NOMO-1 treated with dmso at 0.1 percent for 144 hours (cell line): ENCODE results near the gene UMODL1.
"Not testable (repeated sequence)": the region's sequence is repeated elsewhere in the genome, so short reads cannot be mapped to it uniquely, and the experiment has no call there.

Experiments
- DNase-seq: peaks from one replicate; lab custom pipeline; 2025; ENCODE audit not compliant: unreplicated experiment; lab: John Stamatoyannopoulos, UW

Gene UMODL1

DNA sequence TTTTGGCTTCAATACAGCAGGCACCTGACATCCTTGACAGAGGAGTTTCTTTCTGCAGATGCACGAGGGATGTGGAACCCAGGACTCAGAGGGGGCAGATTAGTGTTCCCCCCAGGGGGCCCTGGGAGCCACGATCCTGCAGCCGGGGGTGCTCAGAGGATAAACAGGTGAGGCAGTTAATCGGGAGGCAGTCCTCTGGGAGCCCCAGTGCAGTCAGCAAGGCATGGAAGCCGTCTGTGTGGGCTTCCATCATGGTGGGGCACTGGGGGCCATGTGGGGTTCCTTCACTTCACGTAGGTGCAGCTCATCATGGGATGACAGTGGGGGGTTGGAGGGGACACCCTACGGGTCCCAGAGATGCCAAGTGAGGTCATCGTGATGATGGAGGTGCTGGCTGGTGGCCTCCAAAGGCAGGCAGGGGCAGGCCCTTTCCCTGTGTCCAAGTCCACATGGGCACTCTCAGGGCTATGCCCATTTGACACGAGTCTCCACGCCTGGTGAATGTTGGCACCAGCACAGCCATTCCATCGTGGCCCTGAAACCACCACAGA is 88.5 kb downstream of the UMODL1 start:
- DNase-seq, result no peak

DNA sequence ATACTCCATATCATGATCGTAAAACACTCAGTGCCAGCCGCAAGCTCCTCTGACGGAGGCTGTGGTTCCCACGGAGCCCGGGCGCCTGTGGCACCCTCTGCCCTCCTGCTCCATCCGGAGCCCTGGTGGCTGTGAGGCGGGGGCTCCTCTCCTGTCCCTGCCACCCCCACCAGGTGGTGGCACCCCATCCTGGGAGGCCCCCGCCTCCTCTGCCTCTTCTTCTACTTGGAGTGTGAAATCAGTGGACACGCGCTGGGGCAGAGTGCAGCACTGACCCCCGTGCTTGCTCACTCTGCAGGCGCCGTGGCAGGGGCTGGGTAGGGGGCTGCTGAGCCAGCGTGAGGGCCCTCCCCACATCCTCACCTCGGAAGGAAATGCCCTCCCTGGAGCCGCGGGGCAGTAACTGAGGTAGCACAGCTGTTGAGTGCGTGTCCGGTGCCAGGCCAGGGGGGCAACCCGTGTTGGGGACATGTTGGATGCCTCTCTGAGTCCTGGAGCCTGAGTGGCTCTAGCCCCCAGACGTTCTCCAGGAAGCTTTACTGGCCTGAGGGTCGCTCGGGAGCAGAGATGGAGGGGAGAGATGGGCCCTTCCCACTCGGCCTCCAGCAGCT is 89.1 kb downstream of the UMODL1 start:
- no peak for DNase-seq

DNA sequence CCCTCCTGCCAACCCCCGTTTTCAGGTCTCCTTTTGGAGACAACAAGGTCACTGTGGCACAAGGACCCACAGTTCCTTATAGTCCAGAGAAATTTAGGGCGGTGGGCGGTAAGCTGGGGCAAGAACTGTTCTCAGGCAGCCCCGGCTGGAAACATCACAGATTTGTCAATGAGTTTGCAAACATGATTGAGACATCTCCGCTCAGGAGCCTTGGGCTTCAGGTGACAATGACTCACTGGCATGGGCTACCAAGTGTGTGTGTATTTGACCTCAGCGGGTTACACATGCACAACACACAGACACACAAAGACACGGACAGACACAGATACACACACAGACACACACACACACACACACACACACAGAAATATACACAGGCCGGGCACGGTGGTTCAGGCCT is 89.6 kb downstream of the UMODL1 start:
- DNase-seq, result no peak

DNA sequence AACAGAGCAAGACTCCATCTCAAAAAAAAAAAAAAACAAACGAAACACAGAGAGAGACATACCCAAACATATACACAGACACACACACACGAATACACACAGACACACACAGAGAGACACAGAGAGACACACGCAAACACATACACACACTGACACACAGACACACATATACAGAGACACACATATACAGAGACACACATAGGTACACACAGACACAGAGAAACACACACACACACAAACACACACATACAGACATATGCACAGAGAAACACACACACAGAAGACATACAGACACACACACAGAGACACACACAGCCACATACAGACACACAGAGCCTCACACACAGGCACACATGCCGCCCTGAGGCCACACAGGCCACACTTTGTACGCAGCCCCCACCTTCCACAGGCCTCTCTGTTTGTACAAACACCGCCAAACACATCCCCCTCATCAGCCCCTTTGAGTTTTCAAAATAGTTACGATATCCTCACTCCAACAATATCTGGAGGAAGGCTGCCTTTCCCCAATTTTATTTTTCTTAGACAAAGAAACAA is 90.4 kb downstream of the UMODL1 start:
- no peak for DNase-seq

DNA sequence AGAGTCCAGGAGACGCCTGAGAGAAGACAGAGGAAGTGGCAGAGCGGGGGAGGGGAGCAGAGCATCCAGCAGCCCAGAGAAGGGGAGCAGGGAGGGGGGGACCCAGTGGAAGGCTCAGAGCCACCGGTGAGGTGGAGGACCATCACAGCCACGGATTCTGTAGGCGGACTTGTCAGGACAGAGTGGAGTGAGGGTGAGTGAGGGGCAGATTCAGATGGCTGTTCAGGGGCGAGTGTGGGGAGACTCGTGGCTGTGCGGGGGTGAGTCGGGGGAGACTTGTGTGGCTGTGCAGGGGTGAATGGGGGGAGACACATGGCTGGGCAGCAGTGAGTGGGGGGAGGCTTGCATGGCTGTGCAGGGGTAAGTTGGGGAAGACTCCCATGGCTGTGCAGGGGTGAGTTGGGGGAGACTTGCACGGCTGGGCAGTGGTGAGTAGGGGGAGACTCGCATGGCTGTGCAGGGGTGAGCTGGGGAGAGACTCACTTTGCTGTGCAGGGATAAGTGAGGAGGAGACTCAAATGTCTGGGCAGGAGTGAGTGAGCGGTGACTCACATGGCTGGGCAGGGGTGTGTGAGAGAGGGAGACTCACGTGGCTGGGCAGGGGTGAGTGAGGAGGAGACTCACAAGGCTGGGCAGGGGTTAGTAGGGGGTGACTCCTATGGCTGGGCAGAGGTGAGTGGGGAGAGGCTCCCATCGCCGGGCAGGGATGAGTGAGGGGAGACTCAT is 91.0 kb downstream of the UMODL1 start:
- no peak for DNase-seq

DNA sequence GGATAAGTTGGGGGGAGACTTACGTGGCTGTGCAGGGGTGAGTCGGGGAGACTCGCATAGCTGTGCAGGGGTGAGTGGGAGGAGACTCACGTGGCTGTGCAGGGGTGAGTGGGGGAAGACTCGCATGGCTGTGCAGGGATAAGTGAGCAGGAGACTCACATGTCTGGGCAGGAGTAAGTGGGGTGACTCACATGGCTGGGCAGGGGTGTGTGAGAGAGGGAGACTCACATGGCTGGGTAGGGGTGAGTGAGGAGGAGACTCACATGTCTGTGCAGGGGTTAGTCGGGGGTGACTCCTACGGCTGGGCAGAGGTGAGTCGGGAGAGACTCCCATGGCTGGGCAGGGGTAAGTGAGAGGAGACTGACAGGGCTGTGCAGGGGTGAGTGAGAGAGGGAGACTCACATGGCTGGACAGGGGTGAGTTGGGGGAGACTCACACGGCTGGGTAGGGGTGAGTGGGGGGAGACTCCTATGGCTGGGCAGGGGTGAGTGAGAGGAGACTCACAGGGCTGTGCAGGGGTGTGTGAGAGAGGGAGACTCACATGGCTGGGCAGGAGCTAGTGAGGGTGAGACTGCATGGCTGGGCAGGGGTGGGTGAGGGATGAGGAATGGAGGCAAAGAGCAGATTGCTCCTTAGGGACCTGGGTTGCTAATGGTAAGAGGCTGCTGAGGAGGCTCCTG is 91.9 kb downstream of the UMODL1 start:
- no peak for DNase-seq

DNA sequence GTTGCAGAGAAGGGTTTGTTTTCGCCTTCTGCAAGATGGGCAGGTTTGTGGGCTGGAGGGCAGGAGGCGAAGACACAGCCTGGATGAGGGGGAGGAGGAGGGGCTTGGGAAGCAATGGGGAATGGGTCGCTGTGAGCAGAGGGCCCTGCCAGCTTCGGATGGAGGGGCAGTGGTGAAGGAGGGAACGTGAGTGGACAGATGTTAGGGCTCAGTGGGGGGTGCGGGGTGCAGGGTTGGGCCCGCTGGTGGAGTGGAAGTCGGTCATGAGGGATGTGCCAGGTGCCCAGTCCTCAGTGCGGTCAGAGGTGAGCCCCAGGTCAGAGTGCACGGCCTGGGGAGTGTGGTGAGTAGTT is 92.4 kb downstream of the UMODL1 start:
- no peak for DNase-seq

DNA sequence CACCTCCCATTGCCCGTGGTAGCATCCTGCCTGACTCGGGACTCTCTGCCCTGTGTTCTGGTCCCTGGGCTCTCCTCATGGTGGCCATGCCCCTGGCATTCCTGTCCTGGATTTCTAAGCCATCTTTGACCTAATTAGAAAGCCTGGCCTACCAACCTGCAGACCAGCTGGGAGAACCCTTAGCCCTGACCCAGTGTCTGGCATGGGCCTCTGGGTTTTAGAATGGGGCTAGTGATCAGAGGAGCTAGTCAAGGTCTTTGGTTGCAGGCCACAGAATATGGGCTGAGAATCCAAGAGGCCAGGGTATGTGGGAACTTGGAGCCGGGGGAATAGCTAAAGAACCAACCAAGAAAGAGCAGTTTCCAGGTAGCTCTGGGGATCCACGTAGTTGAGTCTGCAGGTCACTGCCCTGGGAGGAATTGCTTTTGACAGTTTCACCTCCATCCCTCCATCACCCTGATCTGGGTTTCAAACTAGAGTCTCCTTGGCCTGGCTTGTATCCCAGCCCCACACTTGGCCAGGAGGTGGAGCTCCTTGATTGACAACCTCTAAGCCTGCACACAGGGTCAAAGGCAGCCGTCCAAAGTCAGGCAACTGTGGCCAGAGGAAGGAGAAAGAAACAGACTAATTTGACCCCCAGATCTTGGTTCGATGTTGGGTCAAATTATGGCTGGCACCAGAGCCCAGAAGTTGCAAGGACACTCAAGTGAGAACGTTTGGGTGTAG is 93.1 kb downstream of the UMODL1 start:
- DNase-seq, result no peak

DNA sequence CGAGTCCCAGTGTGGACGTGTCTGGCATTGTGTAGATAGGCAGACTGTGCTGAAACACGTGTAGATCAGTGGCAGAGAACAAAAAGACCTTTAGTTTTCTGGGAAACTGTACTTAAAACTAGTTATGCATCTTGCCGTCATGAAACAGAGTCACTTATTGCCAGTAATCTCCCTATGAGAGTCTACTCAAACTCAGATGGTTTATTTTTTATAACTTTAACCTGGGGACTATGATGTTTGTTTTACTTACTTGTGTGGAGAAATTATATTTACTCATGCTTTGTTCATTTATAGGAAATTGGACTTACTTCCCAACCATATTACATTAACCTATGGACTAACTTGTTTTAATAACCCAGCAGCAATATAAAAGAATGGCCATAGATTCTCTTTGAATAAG is 93.7 kb downstream of the UMODL1 start:
- no peak for DNase-seq

DNA sequence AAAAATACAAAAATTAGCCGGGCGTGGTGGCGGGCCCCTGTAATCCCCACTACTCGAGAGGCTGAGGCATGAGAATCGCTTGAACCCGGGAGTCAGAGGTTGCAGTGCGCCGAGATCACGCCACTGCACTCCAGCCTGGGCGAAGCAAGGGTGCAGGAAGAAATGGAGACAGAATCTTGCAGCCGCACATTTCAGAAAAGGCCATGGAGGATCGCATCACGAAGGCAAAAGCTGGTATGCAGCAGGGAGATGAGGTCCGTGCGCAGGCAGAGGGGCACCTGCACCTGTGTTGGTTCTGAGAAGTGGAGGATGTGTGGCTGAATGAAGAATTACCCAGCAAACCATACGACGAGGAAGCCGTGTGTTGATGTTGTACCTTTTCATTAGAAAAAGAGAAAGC is 94.8 kb downstream of the UMODL1 start:
- no peak for DNase-seq

DNA sequence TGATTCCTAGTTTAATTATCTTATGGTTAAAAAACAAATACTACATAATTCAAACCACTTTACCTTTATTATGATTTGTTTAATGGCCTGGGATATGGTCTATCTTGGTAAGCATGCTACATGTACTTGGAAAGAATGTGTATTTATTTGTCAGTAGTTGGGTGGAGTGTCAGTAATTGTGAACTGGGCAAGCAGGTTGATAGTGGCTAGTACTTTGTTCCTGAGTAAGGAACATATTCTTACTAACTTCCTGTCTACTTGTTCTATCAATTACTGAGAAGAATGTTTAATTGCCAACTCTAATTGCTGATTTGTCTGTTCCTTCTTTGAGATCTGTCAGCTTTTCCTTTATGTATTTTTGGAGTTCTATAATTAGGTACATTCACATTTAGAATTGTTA is 98.6 kb downstream of the UMODL1 start:
- DNase-seq, result no peak

DNA sequence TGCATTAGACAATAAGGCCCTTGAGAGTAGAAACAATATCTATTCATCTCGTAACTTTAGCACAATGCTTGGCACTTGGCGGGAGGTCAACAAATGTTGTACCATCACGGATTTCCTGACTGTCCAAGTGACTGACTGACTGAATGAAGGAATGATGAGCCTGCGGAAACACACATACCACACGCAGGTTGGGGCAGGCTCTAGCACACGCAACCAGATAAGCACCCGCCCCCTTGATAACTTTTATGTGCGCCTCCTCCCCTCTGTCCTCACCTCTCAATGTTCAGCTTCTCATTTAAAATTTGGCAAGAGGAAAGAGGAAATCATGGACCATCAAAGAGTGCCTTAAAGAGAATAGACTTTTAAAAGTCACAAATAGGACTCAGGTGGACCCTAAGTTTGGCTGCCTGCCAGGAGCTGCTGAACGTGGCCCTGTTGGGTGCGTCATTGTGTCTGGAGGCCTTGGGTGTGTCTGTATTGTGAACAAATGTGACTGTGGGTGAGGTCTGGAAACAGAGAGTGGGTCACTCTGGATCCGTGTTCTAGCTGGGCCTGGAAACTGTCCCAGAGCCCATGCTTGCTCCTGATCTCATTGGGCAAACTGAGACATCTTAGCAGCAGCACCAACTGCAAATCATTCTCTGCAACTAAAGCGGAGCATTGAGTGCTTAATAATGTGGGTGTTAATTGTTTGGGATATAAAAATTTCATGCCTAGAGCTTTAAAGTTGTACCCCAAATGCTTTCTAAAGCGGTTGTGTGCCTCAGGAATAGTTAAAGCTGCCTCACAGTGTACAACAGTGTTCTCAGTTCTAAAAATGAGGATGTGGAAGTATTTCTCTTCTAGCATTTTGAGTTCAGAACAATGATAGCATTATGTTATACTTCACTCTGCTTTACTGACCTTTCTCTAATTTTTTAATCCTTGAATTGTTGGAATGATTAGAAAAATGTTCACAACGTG is 100.3 kb downstream of the UMODL1 start:
- DNase-seq, result no peak

DNA sequence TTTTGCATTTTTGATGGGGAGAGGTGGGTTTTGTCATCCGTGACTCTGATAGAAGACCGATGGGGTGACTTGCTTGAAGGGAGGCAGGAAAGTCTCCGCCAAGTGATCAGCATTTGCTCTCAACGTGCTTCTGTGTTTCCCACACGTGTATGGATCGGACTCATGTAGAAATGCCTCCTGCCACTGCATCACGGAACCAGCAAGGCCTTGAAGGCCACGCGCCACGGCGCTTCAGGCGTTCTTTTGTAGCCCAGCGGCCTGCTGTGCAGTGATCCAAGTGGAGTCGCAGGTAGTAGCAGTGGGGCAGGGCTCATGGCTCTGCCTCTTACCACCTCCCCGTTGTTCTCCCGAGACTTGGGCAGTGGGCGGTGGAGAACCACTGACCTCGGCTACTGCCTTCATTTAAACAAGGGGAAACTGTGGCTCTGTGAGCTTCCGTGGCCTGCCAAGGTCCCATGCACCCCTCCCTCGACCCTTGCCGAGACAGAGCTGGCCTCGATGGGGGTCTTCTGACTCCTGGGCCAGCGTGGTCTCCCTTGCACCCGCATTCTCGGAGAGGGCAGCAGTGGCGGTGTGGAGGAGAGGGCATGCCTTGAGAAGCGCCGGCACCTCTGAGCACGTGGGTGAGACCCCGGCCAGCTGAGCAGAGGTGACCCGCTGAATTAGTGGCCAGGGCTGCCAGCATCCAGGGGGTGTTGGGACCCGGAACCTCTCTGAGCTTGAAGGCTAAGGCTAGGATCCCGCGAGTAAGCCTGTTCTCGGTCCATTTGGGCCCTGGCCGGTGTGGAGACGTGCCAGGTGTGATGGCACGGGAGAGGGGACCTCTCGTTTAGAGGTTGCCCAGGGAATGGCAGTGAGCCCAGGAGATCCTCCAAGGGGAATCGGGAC is 101.7 kb downstream of the UMODL1 start:
- no peak for DNase-seq

DNA sequence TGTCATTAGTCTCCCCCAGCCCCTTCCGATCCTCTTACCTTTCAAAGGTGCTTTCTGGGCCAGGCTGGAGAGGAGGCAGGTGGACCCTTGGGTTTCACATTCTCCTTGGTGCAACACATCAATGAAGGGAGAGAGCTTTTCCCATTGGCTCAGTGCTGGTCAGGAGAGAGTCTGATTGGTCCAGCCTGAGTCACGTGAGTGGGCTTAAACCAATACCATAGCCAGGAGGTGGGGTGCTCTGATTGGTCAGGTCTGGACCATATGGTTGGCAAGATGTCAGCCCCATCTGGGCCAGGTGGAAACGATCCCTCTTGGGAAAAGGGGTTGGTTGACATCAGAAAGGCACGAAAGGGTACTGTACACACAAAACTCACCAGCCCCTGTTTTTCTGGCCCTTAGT is 103.1 kb downstream of the UMODL1 start:
- DNase-seq, result no peak

DNA sequence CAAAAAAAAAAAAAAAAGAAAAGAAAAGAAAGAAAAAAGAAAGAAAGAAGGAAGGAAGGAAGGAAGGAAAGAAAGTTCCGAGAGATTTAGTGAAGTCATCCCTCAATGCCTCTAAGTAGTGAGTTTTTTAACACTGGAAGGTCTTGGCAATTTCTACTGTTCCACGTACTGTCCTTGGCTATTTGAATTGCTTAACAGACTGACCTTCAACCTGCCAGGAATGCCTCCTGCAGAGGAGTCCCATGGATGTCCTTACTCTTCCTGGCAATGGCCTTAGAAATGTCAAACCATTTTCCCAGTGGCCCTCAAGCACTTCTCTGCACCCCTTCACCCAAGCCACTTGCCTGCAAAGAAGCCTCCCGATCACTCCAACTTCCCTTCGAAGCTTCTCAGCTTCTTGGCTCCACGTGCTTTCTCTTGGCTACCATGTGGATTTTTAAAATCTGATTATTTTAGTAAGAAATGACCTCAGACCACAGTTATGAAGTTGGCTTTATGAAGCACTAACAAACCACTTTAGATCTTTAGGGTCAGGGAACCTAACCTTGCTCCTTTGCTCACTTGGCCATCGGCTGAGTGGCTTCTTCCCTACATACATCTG is 104.1 kb downstream of the UMODL1 start:
- DNase-seq, result no peak

DNA sequence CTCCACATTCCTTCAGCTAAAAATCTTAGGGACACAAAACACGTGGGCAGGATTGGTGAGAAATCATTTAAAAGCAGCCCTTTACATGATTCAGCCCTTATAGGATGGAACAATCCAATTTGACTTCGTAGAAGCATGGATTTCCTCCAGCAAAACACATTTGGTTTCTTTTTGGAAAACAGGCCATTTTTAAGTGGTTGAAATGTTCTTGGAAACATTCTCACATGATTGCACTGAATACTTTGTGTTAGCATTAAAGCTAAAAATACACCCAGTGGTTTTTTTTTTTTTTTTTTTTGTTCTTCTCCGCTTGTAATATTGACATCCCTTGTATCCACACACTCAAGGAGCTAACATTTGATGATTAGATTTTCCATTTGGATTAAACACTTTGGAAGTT is 105.7 kb downstream of the UMODL1 start:
- no peak for DNase-seq

DNA sequence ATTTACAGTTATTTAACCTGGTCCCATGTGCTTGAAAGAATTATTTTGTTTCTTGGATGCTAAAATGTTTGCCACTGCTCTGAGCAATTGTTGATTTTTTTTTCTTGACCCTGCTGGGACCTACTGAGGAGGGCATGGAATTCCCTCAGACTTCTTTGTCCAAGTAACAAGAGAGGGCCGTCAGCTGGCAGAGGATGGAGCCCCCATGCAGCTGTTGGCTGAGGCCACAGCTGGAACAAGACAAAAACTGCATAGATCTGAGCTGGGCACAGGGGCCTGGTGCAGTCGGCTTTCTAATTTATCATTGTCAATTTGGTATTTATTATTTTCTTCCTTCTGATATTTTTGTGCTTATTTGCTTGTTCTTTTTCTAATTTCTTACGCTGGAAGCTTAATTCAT is 108.2 kb downstream of the UMODL1 start:
- no peak for DNase-seq

DNA sequence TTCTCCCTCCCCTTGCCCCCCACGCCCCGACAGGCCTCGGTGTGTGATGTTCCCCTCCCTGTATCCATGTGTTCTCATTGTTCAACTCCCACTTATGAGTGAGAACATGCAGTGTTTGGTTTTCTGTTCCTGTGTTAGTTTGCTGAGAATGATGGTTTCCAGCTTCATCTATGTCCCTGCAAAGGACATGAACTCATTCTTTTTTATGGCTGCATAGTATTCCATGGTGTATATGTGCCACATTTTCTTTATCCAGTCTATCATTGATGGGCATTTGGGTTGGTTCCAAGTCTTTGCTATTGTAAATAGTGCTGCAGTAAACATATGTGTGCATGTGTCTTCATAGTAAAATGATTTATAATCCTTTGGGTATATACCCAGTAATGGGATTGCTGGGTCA is 108.9 kb downstream of the UMODL1 start:
- DNase-seq, result not testable (repeated sequence)
